Ammon's horn (tissue), 1 donor: ENCODE data around the gene SRRD.
A peak's percentile ranks its signal among the peaks of the same experiment; 100 is the strongest.
"Not testable (repeated sequence)": the region's sequence is repeated elsewhere in the genome, so short reads cannot be mapped to it uniquely, and the experiment has no call there.

Experiments
- DNase-seq: peaks from one replicate; pipeline ENCODE4 v3.0.0-alpha.2; 2016; ENCODE audit warnings: low spot score

SRRD gene

DNA sequence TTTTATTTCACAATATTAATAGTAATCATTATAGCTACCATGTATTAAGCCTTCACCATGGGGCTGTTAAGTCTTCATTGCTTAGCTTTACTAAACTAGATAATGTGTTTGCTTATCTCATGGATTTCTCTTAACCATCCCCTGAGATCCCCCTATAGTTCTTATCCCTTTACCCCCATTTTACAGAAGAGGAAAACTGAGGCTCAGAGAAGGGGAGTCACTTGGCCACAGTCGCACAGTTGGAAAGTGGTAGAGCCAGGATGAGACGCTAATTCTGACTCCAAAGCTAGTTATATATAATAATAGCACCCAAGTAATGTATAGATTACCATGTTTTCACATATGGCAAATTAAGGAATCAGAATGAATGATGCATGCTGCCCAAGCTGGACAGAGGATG is 38.3 kb downstream of the SRRD start:
- no peak for DNase-seq

DNA sequence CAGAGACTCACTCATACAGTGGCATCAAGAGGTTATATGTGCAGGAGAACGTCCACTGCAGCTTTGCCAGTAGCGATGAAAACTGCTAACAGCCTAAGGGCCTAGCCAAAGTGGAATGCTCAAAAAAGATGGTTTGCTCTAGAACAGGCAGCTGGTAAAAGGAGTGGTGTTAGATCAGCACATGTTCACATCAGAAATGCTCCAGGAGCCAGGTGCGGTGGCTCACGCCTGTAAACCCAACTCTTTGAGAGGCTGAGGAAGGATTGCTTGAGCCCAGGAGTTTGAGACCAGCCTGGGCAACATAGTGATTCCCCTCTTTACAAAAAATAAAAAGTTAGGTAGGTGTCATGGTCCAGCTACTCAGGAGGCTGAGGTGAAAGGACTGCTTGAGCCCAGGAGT is 38.9 kb downstream of the SRRD start:
- DNase-seq, result no peak

DNA sequence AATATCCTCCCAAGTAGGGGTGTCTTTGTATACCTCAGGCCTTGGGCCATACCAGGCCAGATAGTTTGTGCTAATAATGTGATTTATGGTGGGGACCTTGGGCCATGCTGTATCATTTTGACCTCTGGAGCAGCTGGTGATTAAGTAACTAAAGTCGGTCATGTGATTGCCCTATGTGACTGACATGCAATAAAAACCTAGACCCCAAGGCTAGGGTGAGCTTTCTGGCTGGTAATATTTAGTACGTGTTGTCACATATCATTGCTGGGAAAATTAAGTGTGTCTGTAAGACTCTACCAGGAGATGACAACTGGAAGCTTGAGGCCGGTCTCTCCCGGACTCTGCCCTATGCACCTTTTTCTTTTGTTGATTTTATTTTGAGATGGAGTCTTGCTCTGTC is 41.2 kb downstream of the SRRD start:
- no peak for DNase-seq

DNA sequence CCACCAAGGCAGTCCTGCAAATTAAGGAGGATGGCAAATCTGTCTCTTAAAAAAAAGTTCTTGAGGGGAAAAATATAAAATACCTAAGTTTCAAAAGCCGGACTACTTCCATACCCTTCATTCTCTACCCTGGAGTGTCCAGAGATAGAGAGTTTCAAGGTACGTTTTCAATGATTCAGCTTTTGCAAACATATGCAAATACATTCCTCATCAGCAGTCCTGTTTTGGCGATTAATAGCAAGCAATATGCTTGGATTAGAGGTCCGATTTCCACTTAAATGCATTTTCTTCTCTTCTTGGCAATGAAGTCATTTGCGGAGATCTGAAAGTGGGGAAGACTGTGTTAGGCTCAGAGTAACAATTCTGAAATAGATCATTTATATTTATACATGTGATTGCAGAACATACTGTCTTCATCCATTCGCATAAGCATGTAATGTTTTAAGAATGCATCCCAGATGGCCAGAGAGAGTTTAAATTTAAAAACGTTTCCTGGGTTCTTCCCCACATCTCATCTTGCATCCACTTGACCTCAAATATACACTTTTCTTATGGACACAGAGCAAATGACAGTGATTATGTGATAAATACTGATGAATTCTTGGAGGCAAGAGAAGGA is 42.4 kb downstream of the SRRD start:
- no peak for DNase-seq

DNA sequence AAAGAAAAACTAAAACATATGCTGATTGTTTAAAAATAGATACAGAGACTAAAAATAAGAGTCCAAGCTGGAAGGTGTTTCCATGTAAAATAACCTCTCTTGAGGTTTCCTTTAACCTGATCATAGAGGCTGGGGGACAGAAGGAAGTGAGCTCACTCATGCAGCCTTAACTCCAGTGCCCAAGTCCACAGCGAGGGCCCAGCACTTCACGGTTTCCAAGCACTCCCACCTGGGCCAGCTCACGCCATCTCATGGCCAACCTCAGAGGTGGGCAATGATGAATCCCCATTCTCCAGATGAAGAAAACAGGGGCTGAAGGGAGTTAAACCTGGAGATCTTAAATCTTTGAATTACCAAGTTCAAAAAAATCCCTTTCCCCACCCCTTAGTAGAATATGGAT is 43.5 kb downstream of the SRRD start:
- DNase-seq, result no peak

DNA sequence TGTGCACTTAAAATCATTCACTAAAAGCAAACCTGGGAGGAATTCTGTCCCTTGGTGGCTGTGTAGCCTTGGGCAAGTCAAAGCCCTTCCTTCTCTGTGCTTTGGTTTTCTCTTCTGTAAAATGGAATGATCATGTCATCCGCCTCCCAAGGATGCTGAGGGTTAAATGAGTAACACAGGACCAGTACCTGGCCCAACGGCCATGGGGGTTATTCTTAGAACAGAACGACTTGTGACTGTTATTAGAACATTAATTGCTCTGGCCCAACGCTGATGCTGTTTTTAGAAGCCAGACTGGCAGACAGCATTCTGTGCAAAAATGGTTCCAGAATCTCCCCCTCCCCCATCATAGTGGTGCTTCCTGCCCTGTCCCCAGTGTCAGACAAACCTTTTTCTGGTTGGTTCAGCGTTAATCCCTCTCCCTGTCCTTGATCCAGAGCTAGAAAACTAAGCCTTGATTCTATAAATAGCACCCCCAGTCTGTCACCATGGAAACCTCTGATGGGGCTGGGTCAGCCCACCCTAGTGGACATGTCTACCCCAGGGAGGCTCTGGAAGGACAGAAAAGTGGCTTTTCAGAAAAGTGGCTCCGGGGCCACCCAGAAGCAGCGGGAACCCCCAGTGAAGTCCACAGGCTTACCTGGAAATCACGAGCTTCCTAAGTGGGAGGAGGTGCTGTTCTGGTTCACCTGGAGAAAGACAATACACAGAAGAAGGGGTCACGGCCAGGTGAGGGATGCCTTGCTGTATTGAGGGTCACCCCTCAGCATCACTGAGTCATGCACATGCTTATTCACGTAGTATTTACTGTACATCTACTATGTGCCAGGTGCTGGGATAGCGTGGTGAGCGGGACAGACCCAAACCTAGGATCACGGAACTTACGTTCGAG is 44.1 kb downstream of the SRRD start:
- no peak for DNase-seq

DNA sequence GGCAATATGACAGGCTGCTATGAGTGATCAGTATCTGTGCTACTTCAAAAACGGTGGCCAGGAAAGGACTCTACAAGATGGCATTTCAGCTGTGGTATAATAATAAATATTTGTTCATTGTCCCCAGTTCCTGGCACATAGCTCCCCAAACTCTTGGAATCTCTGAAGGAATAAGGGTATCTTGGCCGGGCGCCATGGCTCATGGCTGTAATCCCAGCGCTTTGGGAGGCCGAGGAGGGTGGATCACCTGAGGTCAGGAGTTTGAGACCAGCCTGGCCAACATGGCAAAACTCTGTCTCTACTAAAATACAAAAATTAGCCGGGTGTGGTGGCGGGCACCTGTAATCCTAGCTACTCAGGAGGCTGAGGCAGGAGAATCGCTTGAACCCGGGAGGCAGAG is 44.8 kb downstream of the SRRD start:
- DNase-seq, result not testable (repeated sequence)

DNA sequence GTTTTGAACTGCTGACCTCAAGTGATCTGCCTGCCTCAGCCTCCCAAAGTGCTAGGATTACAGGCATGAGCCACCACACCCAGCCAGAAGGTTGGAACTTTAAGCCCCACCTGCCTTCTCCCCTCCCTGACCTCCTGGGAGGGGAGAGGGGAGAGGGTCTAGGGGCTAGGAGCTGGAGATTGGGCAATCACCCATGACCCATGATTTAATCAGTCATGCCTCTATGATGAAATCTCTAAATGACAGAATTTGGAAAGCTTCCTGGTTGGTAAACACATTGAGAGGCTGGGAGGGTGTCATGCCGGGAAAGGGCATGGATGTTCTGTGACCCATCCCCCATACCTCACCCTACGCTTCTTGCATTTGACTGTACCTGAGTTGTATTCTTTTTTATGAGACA is 45.7 kb downstream of the SRRD start:
- DNase-seq, result no peak

DNA sequence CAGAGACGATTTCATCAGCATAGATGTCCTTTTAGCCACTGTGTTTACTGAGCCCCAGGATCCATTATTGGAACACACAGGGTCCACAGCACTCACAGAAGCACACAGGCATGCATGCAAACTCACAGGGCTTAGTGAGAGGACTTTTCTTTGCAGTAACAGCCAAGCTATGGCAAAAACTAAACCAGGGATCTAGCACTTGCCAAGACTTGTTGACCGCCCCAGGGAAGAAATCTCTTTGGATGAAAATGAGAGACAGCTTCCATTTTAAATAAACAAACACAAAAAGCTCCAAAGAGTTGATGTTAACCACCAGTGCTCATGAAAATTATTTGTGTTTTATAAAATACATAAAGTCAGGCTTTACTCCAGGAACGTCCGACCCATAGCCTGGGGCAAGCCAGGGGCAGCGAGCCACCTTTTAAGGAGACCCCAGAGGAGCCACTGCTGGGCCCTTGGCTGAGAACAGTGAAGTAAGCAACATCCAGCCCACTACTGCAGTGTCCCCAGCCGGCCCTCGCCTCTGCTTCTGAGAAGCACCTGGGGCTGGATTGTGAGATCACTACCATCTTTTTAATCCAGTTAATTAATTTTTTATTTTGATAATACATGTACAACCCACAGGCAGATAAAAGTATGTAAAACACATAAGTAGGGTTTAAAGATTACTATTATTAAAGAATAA is 50.6 kb downstream of the SRRD start:
- DNase-seq, result no peak

DNA sequence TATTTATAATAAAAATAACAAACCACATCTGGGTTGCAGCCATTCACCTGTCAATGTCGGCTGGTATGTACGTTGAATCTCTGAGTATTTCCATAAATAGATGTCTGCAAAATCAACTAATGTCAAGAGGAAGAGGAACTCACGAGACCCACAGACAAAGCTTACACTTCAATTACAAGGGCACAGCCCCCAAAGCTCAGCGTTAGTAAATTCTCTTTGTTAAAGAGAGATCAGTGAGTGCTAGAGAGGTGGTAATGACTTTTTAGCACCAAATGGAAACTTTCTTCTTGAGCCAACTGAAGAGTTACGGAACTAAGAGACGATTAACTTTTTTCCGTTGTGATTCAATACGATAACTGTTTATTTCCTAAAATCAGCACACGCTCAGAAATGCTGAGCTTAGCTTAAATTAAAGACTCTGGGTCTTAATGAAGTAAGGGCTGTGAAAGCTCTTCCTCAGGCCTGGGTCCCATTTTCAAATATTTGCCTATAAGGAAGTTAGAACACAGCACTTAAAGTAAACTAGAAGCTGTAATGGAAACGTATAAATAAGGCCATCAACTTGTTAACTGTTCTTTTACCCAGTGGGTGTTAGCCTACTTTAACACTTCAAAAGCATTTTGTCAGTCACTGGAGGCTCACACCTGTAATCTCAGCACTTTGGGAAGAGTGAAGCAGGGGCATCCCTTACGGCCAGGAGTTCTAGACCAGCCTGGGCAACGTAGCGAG is 51.4 kb downstream of the SRRD start:
- no peak for DNase-seq

DNA sequence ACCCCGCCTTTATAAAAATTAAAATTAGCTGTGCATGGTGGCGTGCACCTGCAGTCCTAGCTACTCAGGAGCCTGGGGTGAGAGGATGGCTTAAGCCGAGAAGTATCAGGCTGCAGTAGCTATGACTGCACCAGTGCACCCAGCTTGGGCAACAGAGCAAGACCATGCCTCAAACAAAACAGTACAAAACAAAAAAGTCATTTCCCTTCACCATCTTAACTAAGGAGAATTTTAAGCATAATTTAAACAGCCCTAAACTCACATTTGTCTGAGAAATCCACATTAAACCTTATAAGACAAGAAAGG is 51.9 kb downstream of the SRRD start:
- no peak for DNase-seq

DNA sequence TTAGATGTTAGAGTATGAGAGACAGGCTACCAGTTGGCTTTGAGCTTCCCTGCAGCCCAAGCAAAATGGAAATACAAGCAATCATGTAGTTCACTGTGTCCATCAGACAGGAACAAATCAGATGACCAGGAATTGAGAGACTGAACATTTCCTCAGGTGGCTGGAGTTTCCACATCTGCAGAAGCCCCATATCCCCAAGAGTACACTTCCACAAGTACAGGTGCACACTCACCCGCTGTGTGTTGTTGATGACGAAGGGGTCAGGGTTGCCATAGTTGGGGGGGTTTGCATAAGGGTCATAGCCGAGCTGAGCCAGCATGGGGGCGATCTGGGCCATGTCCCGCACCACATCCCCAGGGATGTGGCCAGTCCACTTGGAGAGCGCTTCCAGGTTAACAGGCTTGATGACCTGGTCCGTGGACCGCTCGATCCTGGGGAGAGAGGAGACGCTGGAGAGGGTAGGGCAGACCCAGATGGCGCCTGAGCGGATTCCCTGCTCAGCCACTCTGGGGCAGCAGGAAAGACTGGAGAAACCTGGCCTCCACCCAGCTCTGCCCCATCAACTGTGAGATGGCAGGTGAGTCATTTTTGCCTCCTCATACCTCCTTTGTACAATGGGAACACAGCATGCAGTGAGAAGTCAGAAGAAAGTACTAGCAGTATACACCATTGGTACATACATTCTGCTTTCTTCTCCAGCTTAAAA is 52.5 kb downstream of the SRRD start:
- no peak for DNase-seq

DNA sequence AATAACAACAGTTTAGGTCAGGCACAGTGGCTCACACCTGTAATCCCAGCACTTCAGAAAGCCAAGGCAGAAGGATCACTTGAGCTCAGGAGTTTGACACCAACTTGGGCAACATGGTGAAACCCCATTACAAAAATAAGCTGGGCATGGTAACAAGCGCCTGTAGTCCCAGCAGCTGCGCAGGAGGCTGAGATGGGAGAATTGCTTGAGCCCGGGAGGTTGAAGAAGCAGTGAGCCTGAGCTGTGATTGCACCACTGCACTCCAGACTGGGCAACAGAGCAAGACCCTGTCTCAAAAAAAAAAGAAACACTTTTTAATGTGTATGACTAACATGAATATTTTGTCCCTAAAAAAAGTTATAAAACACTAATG is 53.1 kb downstream of the SRRD start:
- DNase-seq, result no peak

DNA sequence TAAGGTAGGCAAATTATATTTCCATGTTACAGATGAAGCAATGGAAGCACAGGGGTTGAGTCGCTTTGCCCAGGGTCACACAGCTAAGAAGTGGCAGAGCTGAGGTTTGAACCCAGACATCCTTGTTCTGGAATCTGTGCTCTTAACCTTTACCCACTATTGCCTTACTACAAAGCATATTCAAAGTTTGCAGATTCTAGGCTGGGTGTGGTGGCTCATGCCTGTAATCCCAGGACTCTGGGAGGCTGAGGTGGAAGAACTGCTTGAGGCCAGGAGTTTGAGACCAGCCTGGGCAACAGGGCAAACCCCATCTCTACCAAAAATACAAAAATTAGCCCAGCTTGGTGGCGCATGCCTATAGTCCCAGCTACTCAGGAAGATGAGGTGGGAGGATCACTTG is 56.4 kb downstream of the SRRD start:
- DNase-seq, result no peak

DNA sequence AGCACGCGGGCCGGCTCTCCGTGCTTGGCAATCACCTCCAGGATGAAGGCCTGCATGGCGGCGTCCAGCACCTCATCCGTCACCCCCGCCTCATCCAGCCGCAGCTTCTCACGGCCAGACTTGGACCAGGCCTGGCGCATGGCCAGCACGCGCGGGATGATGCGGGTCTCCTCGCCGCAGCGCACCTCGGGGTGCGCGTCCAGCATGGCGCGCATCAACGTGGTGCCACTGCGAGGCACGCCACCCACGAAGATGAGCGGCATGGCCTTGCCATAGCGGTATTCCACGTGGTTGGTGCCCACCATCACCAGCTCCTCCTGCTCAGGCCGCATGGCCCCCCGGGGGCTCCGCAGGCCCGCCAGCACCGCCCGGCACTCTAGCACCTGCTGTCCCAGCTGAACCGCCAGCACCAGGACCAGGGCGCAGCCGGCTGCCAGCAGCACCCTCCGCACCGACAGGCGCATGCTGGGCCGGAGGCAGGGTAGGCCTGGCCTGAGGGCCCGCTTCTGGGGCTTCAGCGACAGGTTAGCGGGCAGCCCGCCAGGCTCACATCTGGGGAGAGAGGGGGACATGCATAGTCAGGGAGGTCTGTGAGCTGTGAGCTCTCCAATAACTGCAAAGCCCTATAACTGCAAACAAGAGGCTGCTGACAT is 57.6 kb downstream of the SRRD start:
- no peak for DNase-seq

DNA sequence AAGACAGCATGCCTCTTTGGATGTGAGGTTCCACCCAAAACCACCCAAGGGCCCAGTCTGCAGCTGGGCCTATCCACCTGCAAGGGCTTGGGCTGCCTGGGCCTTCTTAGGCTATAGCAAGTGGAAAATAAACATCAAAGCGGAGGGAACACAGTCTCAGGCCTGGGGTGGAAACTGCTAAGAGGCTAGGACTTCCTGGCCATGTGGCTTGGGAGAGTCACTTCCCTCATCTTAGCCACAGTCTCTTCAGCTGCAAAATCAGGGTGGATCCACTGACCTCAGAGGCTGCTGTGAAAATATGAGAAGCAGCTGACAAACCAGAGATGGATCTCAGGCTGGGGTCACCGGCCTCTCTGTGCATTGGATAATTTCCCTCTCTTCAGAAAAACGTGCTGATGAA is 59.2 kb downstream of the SRRD start:
- peak; percentile 51 for DNase-seq
